Right ventricle myocardium inferior (tissue), 1 donor: ENCODE data around the gene PITPNC1. TPM values are rescaled to one million over a fixed set of nuclear protein-coding genes. Genes with fewer than 3 reads are reported as not detected.
A peak's percentile ranks its signal among the peaks of the same experiment; 100 is the strongest.
"Not testable (repeated sequence)": the region's sequence is repeated elsewhere in the genome, so short reads cannot be mapped to it uniquely, and the experiment has no call there.

Experiments used
- ATAC-seq: fragments of 200-7000 bp; cut with Tn5 transposase; one replicate; pipeline ENCODE4 v1.9.1; 2020; ENCODE audit warnings: mild to moderate bottlenecking, moderate library complexity
- DNase-seq: peaks from one replicate; pipeline ENCODE4 v3.0.0; 2021; ENCODE audit errors: missing footprints
- intact Hi-C: fragments of 100-400 bp; cut with DNase I; formaldehyde crosslinking; loops from one replicate; pipeline ENCODE4 v1.11.0; 2022
- total RNA-seq: library from RNA; stranded (reverse); fragmentation: NEBNext Ultra II Directional; extraction: Animal tissue kit (Norgen Biotek cat#: 25700); gene quantifications from one replicate; pipeline ENCODE4 v1.2.1, GENCODE V29; 2021
- donor health status: DM: no; HTN: yes; CAD: no; lungs with severe emphysema.

PITPNC1 gene
- total RNA-seq, 1 donor from 2014 or later: 13.8 TPM

- intact Hi-C loops: loop anchor here (5.0 kb wide), 2 partner anchors 114 to 116 kb away; partner anchors contain the start of gene PITPNC1
These were observed 114.1 kb downstream of the PITPNC1 start for GRCh38 chr17:67491009-67491680.

GRCh38 chr17:67491681-67492024, 114.6 kb downstream of the PITPNC1 start:
- DNase-seq: no peak
- intact Hi-C loops: loop anchor here (5.0 kb wide), 2 partner anchors 114 to 116 kb away; partner anchors contain the start of gene PITPNC1

More at GRCh38 chr17:67491009-67491680, 114.1 kb downstream of the PITPNC1 start:
- ATAC-seq: peak; percentile 97
- peak; percentile 94 for DNase-seq

GRCh38 chr17:67492251-67492740, 115.2 kb downstream of the PITPNC1 start:
- DNase-seq (no peak), ATAC-seq (no peak)
- intact Hi-C loops: loop anchor here (5.0 kb wide), 2 partner anchors 115 kb away; partner anchors contain the start of gene PITPNC1

More at GRCh38 chr17:67491681-67492024, 114.6 kb downstream of the PITPNC1 start:
- no peak for ATAC-seq

GRCh38 chr17:67492824-67493517, 115.9 kb downstream of the PITPNC1 start:
- no peak for DNase-seq
- no peak for ATAC-seq
- intact Hi-C loops: loop anchor here (5.0 kb wide), 2 partner anchors 114 to 116 kb away; partner anchors contain the start of gene PITPNC1

- no peak for DNase-seq
- ATAC-seq: no peak
- intact Hi-C loops: loop anchor here (5.0 kb wide), 2 partner anchors 113 to 117 kb away; partner anchors contain the start of gene PITPNC1
These were observed 116.7 kb downstream of the PITPNC1 start for GRCh38 chr17:67493812-67494211.

GRCh38 chr17:67495534-67495933, 118.5 kb downstream of the PITPNC1 start:
- DNase-seq, ATAC-seq, intact Hi-C loops: not testable (repeated sequence)

- no peak for ATAC-seq
- intact Hi-C loops: no loop called here
- no peak for DNase-seq
These were observed 119.2 kb downstream of the PITPNC1 start for GRCh38 chr17:67496286-67496685.

GRCh38 chr17:67499685-67500084, 122.6 kb downstream of the PITPNC1 start:
- intact Hi-C loops: no loop called here
- DNase-seq (no peak), ATAC-seq (no peak)

GRCh38 chr17:67500261-67500660, 123.2 kb downstream of the PITPNC1 start:
- ATAC-seq: no peak
- intact Hi-C loops: no loop called here
- no peak for DNase-seq

- intact Hi-C loops: no loop called here
These were observed 123.7 kb downstream of the PITPNC1 start for GRCh38 chr17:67500677-67501300.

GRCh38 chr17:67502151-67502550, 125.1 kb downstream of the PITPNC1 start:
- intact Hi-C loops: no loop called here
- DNase-seq: no peak
- ATAC-seq: no peak

More at GRCh38 chr17:67500677-67501300, 123.7 kb downstream of the PITPNC1 start:
- ATAC-seq (no peak), DNase-seq (no peak)

- DNase-seq (no peak), ATAC-seq (no peak)
- intact Hi-C loops: no loop called here
These were observed 126.1 kb downstream of the PITPNC1 start for GRCh38 chr17:67503184-67503583.

- intact Hi-C loops: no loop called here
These were observed 126.7 kb downstream of the PITPNC1 start for GRCh38 chr17:67503739-67504138.

GRCh38 chr17:67504182-67504581, 127.1 kb downstream of the PITPNC1 start:
- intact Hi-C loops: no loop called here
- DNase-seq (no peak), ATAC-seq (no peak)

More at GRCh38 chr17:67503739-67504138, 126.7 kb downstream of the PITPNC1 start:
- no peak for ATAC-seq
- DNase-seq: no peak

GRCh38 chr17:67506966-67507365, 129.9 kb downstream of the PITPNC1 start:
- no peak for ATAC-seq
- DNase-seq: no peak
- intact Hi-C loops: no loop called here

- ATAC-seq: peak; percentile 91
- no peak for DNase-seq
These were observed 132.6 kb downstream of the PITPNC1 start for GRCh38 chr17:67509390-67510287.

GRCh38 chr17:67511012-67511411, 133.9 kb downstream of the PITPNC1 start:
- intact Hi-C loops: no loop called here
- no peak for ATAC-seq
- DNase-seq: no peak

More at GRCh38 chr17:67509390-67510287, 132.6 kb downstream of the PITPNC1 start:
- intact Hi-C loops: no loop called here

- ATAC-seq (no peak), DNase-seq (no peak)
- intact Hi-C loops: no loop called here
These were observed 134.7 kb downstream of the PITPNC1 start for GRCh38 chr17:67511804-67512203.
